IPS-20b (cell line): ENCODE results near the gene NIBAN1.

ENCODE experiments used
- H3K27ac ChIP-seq: one replicate; pipeline ENCODE4 v1.5.1; 2013; ENCODE audit warnings: low read length
- H3K27me3 ChIP-seq: 2 replicates; pipeline ENCODE4 v1.6.1; 2013; ENCODE audit warnings: mild to moderate bottlenecking, low read length, inconsistent platforms; ENCODE audit not compliant: insufficient read depth
- H3K36me3 ChIP-seq: 2 replicates; pipeline ENCODE4 v1.6.1; 2013; ENCODE audit warnings: low read depth, mild to moderate bottlenecking, inconsistent platforms, low read length, moderate library complexity; ENCODE audit not compliant: insufficient read depth
- H3K4me1 ChIP-seq: 2 replicates; pipeline ENCODE4 v1.6.1; 2013; ENCODE audit warnings: mild to moderate bottlenecking, control low read depth, inconsistent platforms, low read length, moderate library complexity; ENCODE audit not compliant: insufficient read depth
- H3K4me3 ChIP-seq: 2 replicates; pipeline ENCODE4 v1.5.1; 2013; ENCODE audit warnings: mild to moderate bottlenecking, low read length, inconsistent platforms
- H3K9ac ChIP-seq: 2 replicates; pipeline ENCODE4 v1.6.1; 2013; ENCODE audit warnings: low read depth, mild to moderate bottlenecking, inconsistent platforms, low read length, moderate library complexity
- H3K9me3 ChIP-seq: 2 replicates; pipeline ENCODE4 v1.6.1; 2013; ENCODE audit warnings: mild to moderate bottlenecking, low read depth, low read length, inconsistent platforms; ENCODE audit not compliant: insufficient read depth

The NIBAN1 gene

GRCh38 chr1:184940694-184941409, 33.5 kb downstream of the NIBAN1 start:
- Histone ChIP-seq H3K4me3 (no peak overlapping the region), H3K9me3 (no peaks in the 10 kb centered on the region), H3K4me1 (peaks cover 22% of the 10 kb centered on the region), H3K27me3 (no peaks in the 10 kb centered on the region), H3K27ac (no peak overlapping the region), H3K36me3 (no peaks in the 10 kb centered on the region), H3K9ac (no peak overlapping the region)

GRCh38 chr1:184940226-184940625, 34.1 kb downstream of the NIBAN1 start:
- Histone ChIP-seq H3K27ac (no peak overlapping the region), H3K27me3 (no peaks in the 10 kb centered on the region), H3K36me3 (no peaks in the 10 kb centered on the region), H3K9ac (no peak overlapping the region), H3K4me1 (peaks cover 18% of the 10 kb centered on the region), H3K4me3 (no peak overlapping the region), H3K9me3 (no peaks in the 10 kb centered on the region)

DNA sequence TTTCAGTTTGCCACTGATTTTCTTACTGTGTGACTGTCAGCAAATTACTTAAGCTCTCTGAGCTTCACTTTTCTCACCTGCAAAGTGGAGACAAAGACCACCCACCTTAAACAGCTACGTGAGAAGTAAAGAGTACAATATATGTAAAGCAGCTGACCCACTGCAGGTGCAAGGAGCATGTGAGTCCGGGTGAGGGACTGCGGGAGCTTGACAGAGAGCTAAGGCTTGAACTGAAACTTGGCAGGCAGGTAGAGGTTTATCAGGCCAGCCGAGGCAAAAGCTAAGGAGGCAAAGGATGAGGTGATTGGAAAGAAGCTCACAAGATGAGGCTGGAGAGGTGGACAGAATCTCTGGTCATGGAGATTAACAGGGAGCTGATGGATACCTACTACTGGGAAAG, 36.6 kb downstream of the NIBAN1 start:
- no peaks in the 10 kb centered on the region for H3K27me3 ChIP-seq
- H3K4me1 ChIP-seq, result peaks cover 18% of the 10 kb centered on the region
- no peaks in the 10 kb centered on the region for H3K36me3 ChIP-seq
- H3K9me3 ChIP-seq, result no peaks in the 10 kb centered on the region
- no peak overlapping the region for H3K4me3 ChIP-seq
- no peak overlapping the region for H3K27ac ChIP-seq
- H3K9ac ChIP-seq, result no peak overlapping the region

DNA sequence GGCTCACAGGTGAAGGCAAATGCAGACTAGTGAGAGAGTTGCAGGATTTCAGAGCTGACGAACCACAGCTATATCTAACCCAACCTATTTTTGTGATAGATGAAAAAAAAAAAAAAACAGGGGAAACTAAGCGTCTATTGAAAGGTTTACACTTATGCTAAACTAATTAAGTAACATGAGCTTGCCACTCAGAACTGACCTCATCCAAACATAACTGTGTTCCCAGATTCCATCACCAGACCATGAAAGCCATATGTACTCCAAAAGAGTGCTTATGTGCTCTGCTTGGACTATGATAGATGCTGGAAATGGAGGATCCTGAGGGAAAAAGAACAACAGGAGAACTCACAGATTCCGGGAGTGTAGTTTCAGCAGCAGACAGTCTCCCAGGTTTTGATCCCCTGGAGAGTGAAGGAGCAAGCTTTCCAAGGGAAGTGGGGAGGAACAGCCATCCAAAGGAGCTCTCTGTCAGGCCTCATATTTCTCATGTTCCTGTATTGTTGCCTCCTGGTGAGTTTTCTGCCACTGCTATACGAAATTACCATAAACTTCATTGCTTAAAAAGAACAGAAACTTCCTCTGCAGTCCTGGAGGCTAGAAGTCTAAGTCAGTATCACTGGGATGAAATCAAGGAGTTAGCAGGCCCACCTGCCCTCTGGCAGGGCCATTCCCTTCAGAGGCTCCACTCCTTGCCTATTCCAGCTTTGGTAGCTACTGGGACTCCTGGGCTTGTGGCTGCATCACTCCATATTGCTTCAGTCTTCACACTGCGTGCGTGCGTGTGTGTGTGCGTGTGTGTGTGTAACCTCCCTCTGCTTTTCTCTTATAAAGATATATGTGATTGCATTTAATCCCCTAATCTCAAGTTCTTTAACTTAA, 38.1 kb downstream of the NIBAN1 start:
- H3K36me3 ChIP-seq, result no peaks in the 10 kb centered on the region
- no peak overlapping the region for H3K9ac ChIP-seq
- no peak overlapping the region for H3K27ac ChIP-seq
- peaks cover 18% of the 10 kb centered on the region for H3K4me1 ChIP-seq
- H3K9me3 ChIP-seq, result no peaks in the 10 kb centered on the region
- no peaks in the 10 kb centered on the region for H3K27me3 ChIP-seq
- H3K4me3 ChIP-seq, result no peak overlapping the region

GRCh38 chr1:184933944-184934343, 40.4 kb downstream of the NIBAN1 start:
- H3K9me3 ChIP-seq, result no peaks in the 10 kb centered on the region
- H3K27ac ChIP-seq, result no peak overlapping the region
- no peaks in the 10 kb centered on the region for H3K36me3 ChIP-seq
- peaks cover 16% of the 10 kb centered on the region for H3K4me1 ChIP-seq
- H3K9ac ChIP-seq, result no peak overlapping the region
- no peaks in the 10 kb centered on the region for H3K27me3 ChIP-seq
- no peak overlapping the region for H3K4me3 ChIP-seq

GRCh38 chr1:184932319-184932718, 42.0 kb downstream of the NIBAN1 start:
- Histone ChIP-seq H3K4me1 (peaks cover 7% of the 10 kb centered on the region), H3K9ac (no peak overlapping the region), H3K9me3 (no peaks in the 10 kb centered on the region), H3K27me3 (no peaks in the 10 kb centered on the region), H3K36me3 (no peaks in the 10 kb centered on the region), H3K4me3 (no peak overlapping the region), H3K27ac (no peak overlapping the region)

- Histone ChIP-seq H3K4me1 (peaks cover 7% of the 10 kb centered on the region), H3K27ac (no peak overlapping the region), H3K36me3 (no peaks in the 10 kb centered on the region), H3K27me3 (no peaks in the 10 kb centered on the region), H3K9ac (no peak overlapping the region), H3K4me3 (no peak overlapping the region), H3K9me3 (no peaks in the 10 kb centered on the region)
Measured at GRCh38 chr1:184931566-184931965, 42.7 kb downstream of the NIBAN1 start.

DNA sequence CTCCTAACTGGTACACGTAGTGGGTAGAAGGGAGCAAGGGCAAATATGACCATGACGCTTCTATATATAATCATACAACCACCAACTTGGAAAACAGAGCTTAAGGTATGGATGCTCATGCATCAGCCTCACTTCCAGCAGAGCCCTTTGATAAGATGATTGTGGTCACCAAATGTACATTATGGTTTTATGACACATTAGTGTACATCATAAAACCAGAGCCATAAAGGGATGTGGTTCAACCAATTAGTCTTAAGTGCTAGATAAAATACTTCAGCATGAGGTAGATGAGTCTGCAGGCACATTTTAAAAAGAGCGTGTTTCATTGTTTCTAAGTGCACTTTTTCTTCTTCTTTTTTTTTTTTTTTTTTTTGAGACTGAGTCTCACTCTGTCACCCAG, 43.7 kb downstream of the NIBAN1 start:
- Histone ChIP-seq H3K4me3 (no peak overlapping the region), H3K9me3 (no peaks in the 10 kb centered on the region), H3K27ac (no peak overlapping the region), H3K4me1 (no peaks in the 10 kb centered on the region; the same call in 1 of the 2 replicates), H3K27me3 (no peaks in the 10 kb centered on the region), H3K9ac (no peak overlapping the region), H3K36me3 (no peaks in the 10 kb centered on the region)

GRCh38 chr1:184930232-184930631, 44.1 kb downstream of the NIBAN1 start:
- no peaks in the 10 kb centered on the region for H3K9me3 ChIP-seq
- no peak overlapping the region for H3K9ac ChIP-seq
- no peaks in the 10 kb centered on the region for H3K36me3 ChIP-seq
- H3K4me1 ChIP-seq, result no peaks in the 10 kb centered on the region
- H3K27ac ChIP-seq, result no peak overlapping the region
- H3K27me3 ChIP-seq, result no peaks in the 10 kb centered on the region
- H3K4me3 ChIP-seq, result no peak overlapping the region

GRCh38 chr1:184929711-184930202, 44.6 kb downstream of the NIBAN1 start:
- no peaks in the 10 kb centered on the region for H3K9me3 ChIP-seq
- H3K4me3 ChIP-seq, result no peak overlapping the region
- H3K9ac ChIP-seq, result no peak overlapping the region
- H3K27ac ChIP-seq, result no peak overlapping the region
- no peaks in the 10 kb centered on the region for H3K27me3 ChIP-seq
- H3K36me3 ChIP-seq, result no peaks in the 10 kb centered on the region
- no peaks in the 10 kb centered on the region for H3K4me1 ChIP-seq

DNA sequence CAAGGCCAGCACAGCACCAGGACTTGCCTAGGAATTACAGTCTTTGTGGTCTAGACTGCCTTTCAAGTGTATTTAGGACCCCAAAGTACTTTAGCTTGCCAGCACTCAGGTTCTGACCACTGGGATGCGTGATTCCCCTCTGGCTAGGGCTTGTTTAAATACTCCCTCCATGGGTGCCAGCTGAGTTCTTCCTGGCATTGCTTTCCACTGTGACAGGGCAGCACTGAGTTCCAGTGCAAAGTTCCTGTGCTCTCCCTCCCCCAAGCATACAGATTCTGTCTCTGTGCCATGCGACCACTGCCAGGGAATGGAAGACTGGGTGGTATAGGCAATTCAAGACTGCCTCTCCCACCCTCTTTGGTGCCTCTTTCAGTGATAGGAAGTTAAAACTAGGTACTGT, 45.9 kb downstream of the NIBAN1 start:
- Histone ChIP-seq H3K9me3 (no peaks in the 10 kb centered on the region), H3K36me3 (no peaks in the 10 kb centered on the region), H3K27me3 (no peaks in the 10 kb centered on the region), H3K9ac (no peak overlapping the region), H3K27ac (no peak overlapping the region), H3K4me3 (no peak overlapping the region), H3K4me1 (no peaks in the 10 kb centered on the region)
